ENCODE data around the gene DHX58. TPM values are rescaled to one million over a fixed set of nuclear protein-coding genes. Genes with fewer than 3 reads are reported as not detected.

Gene DHX58
- total RNA-seq, 3 donors from 2014 or later, result 2.0 to 8.4 (median 6.9) TPM

- H3K4me3 Mint-ChIP-seq, result no peak overlapping the region
- no peaks in the 10 kb centered on the region for H3K36me3 Mint-ChIP-seq (ENCODE audit: insufficient read depth)
These were observed 43.5 kb downstream of the DHX58 start for GRCh38 chr17:42068979-42069378.

GRCh38 chr17:42067371-42068091 is 45.0 kb downstream of the DHX58 start:
- peaks cover 16% of the 10 kb centered on the region for H3K27me3 Mint-ChIP-seq (ENCODE audit: low read depth)
- peaks cover 5% of the 10 kb centered on the region for H3K4me1 Mint-ChIP-seq (ENCODE audit: low read depth)
- peak; percentile 71 for DNase-seq
- no peaks in the 10 kb centered on the region for H3K36me3 Mint-ChIP-seq (ENCODE audit: insufficient read depth)
- H3K4me3 Mint-ChIP-seq, result no peak overlapping the region
- ATAC-seq, result peak; percentile 52 to 57
- no peaks in the 10 kb centered on the region for H3K9me3 Mint-ChIP-seq

More at GRCh38 chr17:42068979-42069378, 43.5 kb downstream of the DHX58 start:
- DNase-seq (no peak), ATAC-seq (no peak)
- Mint-ChIP-seq H3K4me1 (ENCODE audit: low read depth) (peaks cover 7% of the 10 kb centered on the region), H3K27me3 (ENCODE audit: low read depth) (peaks cover 27% of the 10 kb centered on the region), H3K9me3 (no peaks in the 10 kb centered on the region)

- DNase-seq (no peak), ATAC-seq (no peak)
- no peak overlapping the region for H3K4me3 Mint-ChIP-seq
These were observed 47.3 kb downstream of the DHX58 start for GRCh38 chr17:42065201-42065600.

GRCh38 chr17:42062681-42063080 is 49.8 kb downstream of the DHX58 start:
- H3K4me1 Mint-ChIP-seq (ENCODE audit: low read depth), result peaks cover 5% of the 10 kb centered on the region
- H3K4me3 Mint-ChIP-seq, result no peak overlapping the region

More at GRCh38 chr17:42065201-42065600, 47.3 kb downstream of the DHX58 start:
- Mint-ChIP-seq H3K27me3 (ENCODE audit: low read depth) (peaks cover 2% of the 10 kb centered on the region), H3K36me3 (ENCODE audit: insufficient read depth) (no peaks in the 10 kb centered on the region), H3K4me1 (ENCODE audit: low read depth) (peaks cover 5% of the 10 kb centered on the region), H3K9me3 (no peaks in the 10 kb centered on the region)

GRCh38 chr17:42061646-42062487 is 50.6 kb downstream of the DHX58 start:
- no peaks in the 10 kb centered on the region for H3K36me3 Mint-ChIP-seq (ENCODE audit: insufficient read depth)
- H3K27me3 Mint-ChIP-seq (ENCODE audit: low read depth), result peaks cover 4% of the 10 kb centered on the region

More at GRCh38 chr17:42062681-42063080, 49.8 kb downstream of the DHX58 start:
- no peaks in the 10 kb centered on the region for H3K9me3 Mint-ChIP-seq
- no peaks in the 10 kb centered on the region for H3K36me3 Mint-ChIP-seq (ENCODE audit: insufficient read depth)
- no peak for ATAC-seq
- no peak for DNase-seq
- H3K27me3 Mint-ChIP-seq (ENCODE audit: low read depth), result peaks cover 4% of the 10 kb centered on the region

GRCh38 chr17:42060231-42060630 is 52.3 kb downstream of the DHX58 start:
- Mint-ChIP-seq H3K9me3 (no peaks in the 10 kb centered on the region), H3K4me1 (ENCODE audit: low read depth) (peaks cover 5% of the 10 kb centered on the region), H3K4me3 (no peak overlapping the region), H3K27me3 (ENCODE audit: low read depth) (peaks cover 8% of the 10 kb centered on the region), H3K36me3 (ENCODE audit: insufficient read depth) (no peaks in the 10 kb centered on the region)
- no peak for DNase-seq
- ATAC-seq, result no peak

More at GRCh38 chr17:42061646-42062487, 50.6 kb downstream of the DHX58 start:
- ATAC-seq (no peak), DNase-seq (no peak)
- Mint-ChIP-seq H3K4me1 (ENCODE audit: low read depth) (peaks cover 5% of the 10 kb centered on the region), H3K9me3 (no peaks in the 10 kb centered on the region), H3K4me3 (no peak overlapping the region)

- Mint-ChIP-seq H3K4me1 (ENCODE audit: low read depth) (peaks cover 4% of the 10 kb centered on the region), H3K36me3 (ENCODE audit: insufficient read depth) (no peaks in the 10 kb centered on the region)
- no peak for ATAC-seq
These were observed 52.7 kb downstream of the DHX58 start for GRCh38 chr17:42059815-42060214.

GRCh38 chr17:42058063-42058462 is 54.5 kb downstream of the DHX58 start:
- H3K27me3 Mint-ChIP-seq (ENCODE audit: low read depth), result peaks cover 26% of the 10 kb centered on the region
- H3K4me1 Mint-ChIP-seq (ENCODE audit: low read depth), result no peaks in the 10 kb centered on the region
- ATAC-seq (no peak), DNase-seq (no peak)
- no peaks in the 10 kb centered on the region for H3K36me3 Mint-ChIP-seq (ENCODE audit: insufficient read depth)
- no peaks in the 10 kb centered on the region for H3K9me3 Mint-ChIP-seq
- H3K4me3 Mint-ChIP-seq, result no peak overlapping the region

More at GRCh38 chr17:42059815-42060214, 52.7 kb downstream of the DHX58 start:
- no peak overlapping the region for H3K4me3 Mint-ChIP-seq
- H3K27me3 Mint-ChIP-seq (ENCODE audit: low read depth), result peaks cover 13% of the 10 kb centered on the region
- DNase-seq, result no peak
- H3K9me3 Mint-ChIP-seq, result no peaks in the 10 kb centered on the region

- H3K4me3 Mint-ChIP-seq, result no peak overlapping the region
- no peaks in the 10 kb centered on the region for H3K9me3 Mint-ChIP-seq
- H3K27me3 Mint-ChIP-seq (ENCODE audit: low read depth), result peaks cover 39% of the 10 kb centered on the region
- no peaks in the 10 kb centered on the region for H3K36me3 Mint-ChIP-seq (ENCODE audit: insufficient read depth)
- no peaks in the 10 kb centered on the region for H3K4me1 Mint-ChIP-seq (ENCODE audit: low read depth)
- ATAC-seq (no peak), DNase-seq (no peak)
These were observed 55.9 kb downstream of the DHX58 start for GRCh38 chr17:42056635-42057034.

GRCh38 chr17:42055496-42055895 is 57.0 kb downstream of the DHX58 start:
- Mint-ChIP-seq H3K36me3 (ENCODE audit: insufficient read depth) (no peaks in the 10 kb centered on the region), H3K27me3 (ENCODE audit: low read depth) (peaks cover 47% of the 10 kb centered on the region)

GRCh38 chr17:42055027-42055426 is 57.5 kb downstream of the DHX58 start:
- ATAC-seq, result no peak
- Mint-ChIP-seq H3K36me3 (ENCODE audit: insufficient read depth) (no peaks in the 10 kb centered on the region), H3K4me3 (no peak overlapping the region), H3K9me3 (no peaks in the 10 kb centered on the region), H3K27me3 (ENCODE audit: low read depth) (peaks cover 47% of the 10 kb centered on the region), H3K4me1 (ENCODE audit: low read depth) (peaks cover 3% of the 10 kb centered on the region)
- no peak for DNase-seq

More at GRCh38 chr17:42055496-42055895, 57.0 kb downstream of the DHX58 start:
- ATAC-seq (peak in 1 of 2 donors; percentile 15), DNase-seq (no peak)
- peaks cover 3% of the 10 kb centered on the region for H3K4me1 Mint-ChIP-seq (ENCODE audit: low read depth)
- H3K9me3 Mint-ChIP-seq, result no peaks in the 10 kb centered on the region
- no peak overlapping the region for H3K4me3 Mint-ChIP-seq

- H3K4me1 Mint-ChIP-seq (ENCODE audit: low read depth), result peaks cover 4% of the 10 kb centered on the region
- H3K9me3 Mint-ChIP-seq, result no peaks in the 10 kb centered on the region
- H3K4me3 Mint-ChIP-seq, result no peak overlapping the region
- DNase-seq (no peak), ATAC-seq (no peak)
- peaks cover 53% of the 10 kb centered on the region for H3K27me3 Mint-ChIP-seq (ENCODE audit: low read depth)
- H3K36me3 Mint-ChIP-seq (ENCODE audit: insufficient read depth), result no peaks in the 10 kb centered on the region
These were observed 58.6 kb downstream of the DHX58 start for GRCh38 chr17:42053731-42054500.

- no peaks in the 10 kb centered on the region for H3K9me3 Mint-ChIP-seq
- no peak overlapping the region for H3K4me3 Mint-ChIP-seq
- peaks cover 53% of the 10 kb centered on the region for H3K27me3 Mint-ChIP-seq (ENCODE audit: low read depth)
- DNase-seq (no peak), ATAC-seq (no peak)
- no peaks in the 10 kb centered on the region for H3K36me3 Mint-ChIP-seq (ENCODE audit: insufficient read depth)
- H3K4me1 Mint-ChIP-seq (ENCODE audit: low read depth), result peaks cover 4% of the 10 kb centered on the region
These were observed 60.1 kb downstream of the DHX58 start for GRCh38 chr17:42052346-42052877.

GRCh38 chr17:42051645-42052044 is 60.9 kb downstream of the DHX58 start:
- Mint-ChIP-seq H3K4me1 (ENCODE audit: low read depth) (peaks cover 4% of the 10 kb centered on the region), H3K4me3 (peak overlapping the region; percentile 57), H3K27me3 (ENCODE audit: low read depth) (peaks cover 53% of the 10 kb centered on the region), H3K36me3 (ENCODE audit: insufficient read depth) (no peaks in the 10 kb centered on the region), H3K9me3 (no peaks in the 10 kb centered on the region)
- no peak for ATAC-seq
- no peak for DNase-seq
